HG02884 (cell line): Measurements from ENCODE around the gene NLRP9.
A peak's percentile ranks its signal among the peaks of the same experiment; 100 is the strongest.

Experiments
- ATAC-seq: cut with Tn5 transposase; IDR thresholded peaks from one replicate; pipeline ENCODE4 v1.9.1; 2021; ENCODE audit warnings: mild to moderate bottlenecking, moderate library complexity; ENCODE audit not compliant: unreplicated experiment

Gene NLRP9

GRCh38 chr19:55674841-55675660 lies 63.2 kb downstream of the NLRP9 start, which contains the start of gene EPN1:
TSS of gene EPN1 (plus strand) at chr19:55675226. CDS start at chr19:55678628, 3,402 bp downstream.
- ATAC-seq: peak; percentile 61

- ATAC-seq: no peak
Observed at GRCh38 chr19:55674459-55674840, 63.8 kb downstream of the NLRP9 start.

DNA sequence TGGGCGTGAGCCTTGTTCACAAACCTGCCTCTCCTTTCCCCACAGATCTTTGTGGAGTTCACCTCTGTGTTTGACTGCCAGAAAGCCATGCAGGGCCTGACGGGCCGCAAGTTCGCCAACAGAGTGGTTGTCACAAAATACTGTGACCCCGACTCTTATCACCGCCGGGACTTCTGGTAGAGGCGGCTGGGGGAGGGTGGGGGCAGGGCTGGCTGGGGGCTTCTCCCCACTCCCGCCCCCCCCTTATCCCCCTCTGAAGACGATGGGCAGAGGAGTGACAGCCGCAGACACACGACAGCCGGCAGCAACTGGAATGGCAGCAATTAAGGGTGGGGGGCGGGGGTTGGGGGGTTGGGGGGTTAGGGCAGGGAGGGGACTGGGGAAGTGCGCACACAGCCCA lies 64.3 kb downstream of the NLRP9 start:
- ATAC-seq: no peak

DNA sequence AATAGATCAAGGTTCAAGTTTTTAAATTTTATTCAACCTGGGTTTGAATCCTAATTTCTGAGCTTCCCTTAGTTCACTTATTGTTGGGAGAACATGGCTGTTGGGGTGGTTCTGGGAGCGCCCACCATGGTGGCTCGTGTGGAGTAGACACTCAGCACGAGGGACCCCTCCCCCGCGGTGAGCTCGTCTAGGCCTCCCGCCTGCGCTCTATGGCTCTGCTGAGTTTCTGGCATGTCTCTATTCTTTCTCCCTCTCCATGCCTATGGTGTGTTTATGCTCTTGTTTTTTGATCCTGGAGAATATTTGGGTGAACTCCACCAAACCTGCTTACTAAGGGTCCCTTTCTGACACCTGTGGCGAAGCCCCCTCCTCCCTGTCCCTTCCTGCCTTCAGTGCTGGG lies 64.7 kb downstream of the NLRP9 start:
- no peak for ATAC-seq

DNA sequence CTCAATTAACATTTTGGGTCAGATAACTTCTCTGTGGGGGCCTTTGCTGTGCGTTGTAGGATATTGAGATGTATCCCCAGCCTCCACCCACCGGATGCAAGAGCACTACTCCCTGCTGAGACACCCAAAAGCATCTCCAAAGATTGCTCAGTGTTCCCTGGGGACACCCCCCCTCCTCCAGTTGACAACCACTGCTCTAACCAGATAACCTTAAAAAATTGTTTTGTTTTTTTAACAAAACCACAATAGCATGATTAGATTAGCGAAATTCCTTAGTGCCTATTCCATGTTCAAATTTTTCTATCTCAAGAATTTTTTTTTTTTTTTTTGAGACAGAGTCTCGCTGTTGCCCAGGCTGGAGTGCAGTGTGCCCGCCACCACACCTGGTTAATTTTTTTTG lies 65.8 kb downstream of the NLRP9 start:
- no peak for ATAC-seq

GRCh38 chr19:55671054-55671378 lies 67.2 kb downstream of the NLRP9 start:
- ATAC-seq: no peak

GRCh38 chr19:55670280-55671053 lies 67.7 kb downstream of the NLRP9 start:
- ATAC-seq: no peak

DNA sequence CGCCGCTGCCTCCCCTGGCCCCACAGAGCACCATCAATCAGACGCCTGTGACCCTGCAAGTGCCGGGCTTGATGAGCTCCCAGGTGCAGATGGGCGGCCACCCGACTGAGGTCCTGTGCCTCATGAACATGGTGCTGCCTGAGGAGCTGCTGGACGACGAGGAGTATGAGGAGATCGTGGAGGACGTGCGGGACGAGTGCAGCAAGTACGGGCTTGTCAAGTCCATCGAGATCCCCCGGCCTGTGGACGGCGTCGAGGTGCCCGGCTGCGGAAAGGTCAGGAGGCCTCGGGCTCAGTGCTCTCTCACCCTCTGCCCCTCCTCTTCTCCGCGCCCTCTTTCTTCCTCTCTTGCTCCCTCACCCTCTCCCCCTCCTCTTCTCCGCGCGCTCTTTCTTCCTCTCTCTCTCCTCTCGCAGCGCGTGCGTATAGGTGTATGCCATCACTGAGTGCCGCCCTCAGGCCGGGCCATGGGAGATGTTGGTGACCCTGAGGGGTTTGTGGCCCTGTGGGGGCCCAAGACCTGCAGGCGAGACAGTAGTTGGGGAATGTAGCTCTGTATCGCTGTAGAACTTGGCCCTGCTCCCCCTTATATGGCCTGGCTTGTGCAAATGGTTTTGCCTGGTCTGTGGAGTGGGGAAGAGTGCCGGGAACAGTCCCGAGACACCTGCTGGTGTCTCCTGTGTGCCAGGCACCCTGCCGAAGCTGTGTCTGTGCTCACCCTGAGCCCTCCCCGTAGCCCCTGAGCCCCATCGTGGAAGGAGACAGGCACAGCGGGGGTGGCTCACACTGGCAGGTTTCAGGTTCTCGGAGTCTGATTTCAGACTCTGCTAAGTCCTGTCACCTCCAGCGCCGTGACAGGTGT lies 68.6 kb downstream of the NLRP9 start:
- no peak for ATAC-seq

DNA sequence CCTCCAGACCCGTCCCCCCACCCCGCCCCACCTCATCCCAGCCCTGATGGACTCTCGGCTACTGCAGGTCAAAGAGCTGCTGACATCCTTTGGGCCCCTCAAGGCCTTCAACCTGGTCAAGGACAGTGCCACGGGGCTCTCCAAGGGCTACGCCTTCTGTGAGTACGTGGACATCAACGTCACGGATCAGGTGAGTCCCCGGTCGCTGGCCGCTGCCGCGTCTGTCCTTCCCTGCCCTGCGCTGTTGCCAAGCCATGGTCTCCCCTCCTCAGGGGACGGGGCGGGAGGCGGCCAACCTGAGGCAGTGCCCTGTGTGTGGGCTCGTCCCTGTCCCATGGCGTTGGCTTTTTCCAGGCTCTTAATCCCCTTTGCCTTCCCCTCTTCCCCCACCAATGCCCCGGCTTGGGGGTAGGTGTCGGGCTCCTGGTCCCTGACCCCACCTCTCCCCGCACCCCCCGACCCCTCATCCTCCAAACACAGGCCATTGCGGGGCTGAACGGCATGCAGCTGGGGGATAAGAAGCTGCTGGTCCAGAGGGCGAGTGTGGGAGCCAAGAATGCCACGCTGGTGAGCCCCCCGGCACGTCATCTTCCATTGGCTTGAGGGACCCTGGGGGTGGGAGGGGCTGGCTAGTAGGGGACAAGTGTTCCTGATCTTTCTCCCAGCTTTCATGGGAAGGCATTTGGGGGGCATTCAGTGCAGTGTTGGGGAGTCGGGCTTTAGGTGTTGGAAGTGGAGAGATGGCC lies 69.4 kb downstream of the NLRP9 start:
- ATAC-seq: no peak

- ATAC-seq: no peak
Observed at GRCh38 chr19:55667958-55668357, 70.2 kb downstream of the NLRP9 start.

GRCh38 chr19:55667511-55667910 lies 70.7 kb downstream of the NLRP9 start:
- ATAC-seq: no peak

DNA sequence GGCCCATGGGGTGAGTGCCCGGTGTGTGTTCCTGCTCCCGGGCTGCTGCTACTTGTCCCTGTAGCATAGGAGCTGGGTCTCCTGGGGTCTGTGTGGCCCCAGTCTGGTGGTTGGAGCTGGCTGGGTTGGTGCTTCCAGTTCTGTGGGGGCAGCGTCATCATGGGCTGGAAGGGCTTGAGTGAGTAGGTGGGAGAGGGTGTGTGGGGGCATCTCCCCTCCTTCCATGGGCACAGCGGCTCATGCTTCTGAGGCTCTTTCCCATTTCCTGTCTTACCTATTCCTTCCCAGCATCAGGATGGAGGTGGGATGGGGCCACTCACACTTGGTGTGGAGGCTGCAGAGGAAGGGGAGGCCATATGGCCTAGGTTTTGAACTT lies 71.2 kb downstream of the NLRP9 start:
- ATAC-seq: no peak

DNA sequence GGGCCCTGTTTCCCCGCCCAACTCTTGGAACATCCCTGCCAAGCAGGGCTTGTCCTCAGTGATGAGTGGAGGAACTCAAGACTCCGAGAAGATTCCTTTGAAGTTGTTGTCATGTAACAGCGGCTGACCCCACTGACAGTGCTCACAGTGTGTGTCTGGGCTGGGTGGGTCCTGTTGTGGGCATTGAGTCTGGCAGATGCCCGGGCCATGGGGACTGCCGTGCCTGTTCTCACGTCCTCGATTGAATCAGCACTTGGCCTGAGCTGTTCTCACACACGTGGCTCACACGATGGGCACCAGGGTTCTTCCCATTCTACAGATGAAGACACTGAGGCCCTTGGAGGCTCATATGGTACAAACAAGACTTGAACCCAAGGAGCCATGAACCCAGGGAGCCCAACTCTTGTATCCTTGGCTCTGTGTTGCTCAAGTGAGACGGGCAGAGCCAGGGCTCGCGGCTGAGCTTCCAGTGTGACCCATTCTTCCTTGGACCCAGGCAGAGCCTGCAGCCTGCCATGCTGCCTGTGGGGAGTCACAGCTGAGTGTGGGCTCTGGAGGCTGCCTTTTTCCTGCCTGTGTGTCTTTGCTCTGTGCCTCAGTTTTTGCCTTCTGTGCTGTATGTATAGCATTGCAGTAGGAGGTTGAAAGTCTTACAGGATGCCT lies 71.7 kb downstream of the NLRP9 start:
- ATAC-seq: no peak

GRCh38 chr19:55663846-55664536 lies 74.2 kb downstream of the NLRP9 start:
- ATAC-seq: no peak

GRCh38 chr19:55661826-55662225 lies 76.4 kb downstream of the NLRP9 start:
- no peak for ATAC-seq

DNA sequence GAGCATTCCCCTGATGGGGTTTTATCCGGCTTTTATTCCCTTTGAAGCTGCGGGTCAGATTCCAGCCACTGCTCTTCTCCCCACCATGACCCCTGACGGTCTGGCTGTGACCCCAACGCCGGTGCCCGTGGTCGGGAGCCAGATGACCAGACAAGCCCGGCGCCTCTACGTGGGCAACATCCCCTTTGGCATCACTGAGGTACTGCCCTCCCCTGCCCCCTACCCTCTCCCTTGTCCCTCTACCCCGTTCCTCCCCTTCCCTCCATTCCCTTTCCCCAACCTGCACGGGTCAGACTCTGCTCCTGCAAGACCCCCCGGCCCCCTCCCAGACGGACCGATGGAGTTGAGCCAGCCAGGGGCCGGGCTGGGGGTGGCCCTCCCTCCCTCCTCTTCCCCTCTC lies 77.2 kb downstream of the NLRP9 start:
- no peak for ATAC-seq

DNA sequence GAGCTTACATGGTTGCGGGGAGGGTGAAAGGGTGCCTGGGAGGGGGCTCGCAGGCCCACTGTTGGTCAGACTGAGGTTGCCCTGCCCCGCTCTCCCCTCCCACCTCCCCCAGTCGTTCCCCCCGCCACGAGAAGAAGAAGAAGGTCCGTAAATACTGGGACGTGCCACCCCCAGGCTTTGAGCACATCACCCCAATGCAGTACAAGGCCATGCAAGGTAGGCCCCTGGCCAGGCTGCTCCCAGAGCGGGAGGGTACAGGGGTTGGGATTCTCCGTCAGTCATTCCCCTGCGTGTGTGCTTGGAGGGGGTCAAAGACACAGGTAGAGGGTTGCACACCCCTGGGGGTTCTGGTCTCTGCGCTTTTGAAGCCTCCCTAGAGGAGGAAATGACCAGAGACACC lies 77.8 kb downstream of the NLRP9 start:
- no peak for ATAC-seq

DNA sequence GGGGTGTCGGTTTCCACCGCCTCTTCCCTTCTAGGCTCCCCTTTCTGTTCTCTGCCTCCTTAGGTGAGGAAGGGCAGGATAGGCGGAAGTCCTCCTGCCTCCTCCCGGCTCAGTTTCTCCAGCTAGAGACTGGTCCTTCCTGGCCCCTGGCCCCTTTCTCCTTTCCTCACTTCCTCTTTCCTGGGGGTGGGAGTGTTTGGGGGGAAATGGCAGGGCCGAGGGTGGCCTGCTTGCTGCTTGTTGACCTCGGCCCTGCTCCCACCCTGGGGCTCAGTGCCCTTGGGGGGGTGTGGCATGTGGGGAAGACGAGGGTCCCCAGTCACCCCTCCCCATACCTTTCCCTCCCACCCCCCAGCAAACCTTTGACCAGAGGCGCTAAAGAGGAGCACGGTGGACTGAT lies 78.4 kb downstream of the NLRP9 start:
- no peak for ATAC-seq

DNA sequence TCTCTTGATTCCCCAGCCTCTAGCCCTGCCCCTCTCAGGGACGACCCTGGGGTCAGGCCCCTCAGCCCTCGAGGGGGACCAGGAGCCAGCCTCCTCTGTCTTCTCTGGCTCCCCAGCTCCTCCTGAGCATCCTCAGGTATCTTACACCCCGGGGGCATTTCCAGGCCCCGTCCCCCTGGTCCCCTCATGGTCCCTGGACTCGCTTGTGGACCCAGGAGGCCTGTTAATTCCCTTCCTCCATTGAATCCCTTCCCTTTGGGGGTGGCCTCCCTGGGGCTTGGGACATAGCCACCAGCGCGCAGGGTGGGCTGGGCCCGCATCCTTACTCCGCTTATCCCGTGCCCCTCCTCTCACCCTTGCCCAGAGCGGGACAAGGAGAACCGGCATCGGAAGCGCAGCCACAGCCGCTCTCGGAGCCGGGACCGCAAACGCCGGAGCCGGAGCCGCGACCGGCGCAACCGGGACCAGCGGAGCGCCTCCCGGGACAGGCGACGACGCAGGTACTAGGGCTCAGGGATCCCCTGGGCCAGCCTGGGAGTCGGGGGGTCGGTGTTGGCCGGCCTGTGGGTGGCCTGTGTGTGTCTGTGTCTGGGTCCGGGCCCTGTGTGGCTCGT lies 79.2 kb downstream of the NLRP9 start:
- no peak for ATAC-seq
